Endothelial cell of coronary artery (primary cell): ENCODE data around the gene PMM1. TPM values are rescaled to one million over a fixed set of nuclear protein-coding genes. Genes with fewer than 3 reads are reported as not detected.

Experiments
- total RNA-seq: library from RNA; depleted of rRNA; stranded (reverse); fragments of >200 nt; gene quantifications from 2 replicates; pipeline ENCODE4 v1.2.3, GENCODE V29; 2014

The PMM1 gene
- total RNA-seq: 2.5 and 6.0 TPM in 2 replicates

DNA sequence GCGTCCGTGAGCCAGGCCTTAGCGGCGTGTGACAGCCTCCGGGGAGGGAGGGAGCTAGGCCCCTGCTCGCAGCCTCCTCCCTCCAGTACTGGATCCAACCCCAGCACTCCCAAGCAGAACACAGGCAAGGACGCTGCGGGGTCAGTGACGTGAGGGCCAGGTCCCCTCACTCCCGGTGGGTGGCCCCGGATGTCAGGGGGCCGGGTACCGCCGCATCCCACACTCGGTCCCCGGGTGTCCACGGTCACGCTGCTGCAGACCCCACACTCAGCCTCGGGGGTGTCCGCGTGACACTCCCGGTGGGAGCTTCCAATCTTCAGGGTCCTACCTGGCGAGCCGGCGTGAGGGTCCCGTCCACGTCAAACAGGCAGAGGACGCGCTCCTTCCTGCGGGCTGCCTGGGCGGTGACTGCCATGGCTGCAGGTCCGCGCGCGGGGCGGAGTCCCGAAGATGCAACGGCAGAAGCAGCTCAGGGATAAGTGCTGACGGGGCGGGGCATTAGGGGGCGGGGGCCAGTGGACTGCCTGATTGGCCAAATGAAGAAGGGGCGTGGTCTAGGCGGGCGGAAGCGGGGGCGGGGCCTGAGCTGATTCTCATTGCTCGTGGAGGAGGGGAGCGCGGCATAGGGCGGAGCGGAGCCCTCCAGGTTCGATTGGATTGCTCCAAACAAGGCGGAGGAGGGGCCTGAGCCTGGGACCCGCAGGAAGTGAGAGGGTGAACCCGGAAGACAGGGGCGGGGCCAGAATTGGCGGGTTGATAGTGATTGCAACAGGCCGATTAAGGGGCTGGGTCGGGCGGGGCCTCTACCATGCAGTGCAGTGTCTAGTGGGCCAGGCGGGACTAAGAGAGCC is at the start of gene PMM1:
PMM1 (minus strand) TSS at position 450 of the 851 bp plus-strand sequence; CDS start at position 415, 35 bp downstream.

GRCh38 chr22:41621099-41621910 is 31.7 kb upstream of the PMM1 start, which contains the start of gene XRCC6:
Gene XRCC6 (plus strand): TSS chr22:41621295. CDS start chr22:41622005, 710 bp downstream.

GRCh38 chr22:41620589-41621098 is 31.0 kb upstream of the PMM1 start, which contains the start of gene DESI1:
Gene DESI1 (minus strand): TSS chr22:41621043. CDS start chr22:41620839, 204 bp downstream.

DNA sequence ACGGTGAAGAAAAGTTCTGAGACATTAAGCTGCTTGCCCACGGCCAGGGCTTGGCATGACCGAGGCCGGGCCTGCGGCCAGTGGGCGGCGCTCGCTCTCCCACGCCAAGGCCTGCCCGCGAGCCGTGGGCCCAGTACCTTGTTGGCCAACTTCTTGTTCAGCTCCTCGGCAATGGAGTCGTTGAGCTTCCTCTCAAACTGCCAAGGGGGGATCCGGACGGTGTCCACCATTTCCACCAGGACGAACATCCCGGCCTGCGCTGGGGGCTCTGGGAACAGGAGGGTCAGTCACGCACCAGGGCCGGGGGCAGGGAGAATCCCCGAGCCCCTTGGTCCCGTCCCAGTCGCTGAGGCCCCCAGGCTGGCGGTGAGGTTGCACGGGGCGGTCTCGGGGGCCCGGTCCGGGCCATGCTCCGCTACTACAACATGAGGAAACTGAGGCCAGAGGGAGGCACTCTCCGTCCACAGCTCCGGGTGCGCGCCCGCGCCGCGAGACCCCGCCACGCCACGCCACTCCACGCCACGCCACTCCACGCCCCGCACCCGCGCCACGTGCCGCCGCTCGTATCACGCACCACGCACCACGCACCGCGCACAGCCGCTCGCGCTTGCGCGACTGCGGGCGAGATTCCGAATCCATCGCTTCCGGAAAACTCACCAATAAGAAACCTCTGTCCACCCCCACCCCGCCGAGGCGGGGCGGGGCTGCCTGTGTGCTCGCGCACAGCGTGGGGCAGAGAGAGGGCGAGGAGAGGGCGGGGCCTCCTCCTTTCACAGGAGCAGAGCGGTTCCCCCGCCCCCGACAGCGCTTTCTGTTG is 45.6 kb downstream of the PMM1 start, which contains the start of gene POLR3H:
POLR3H (minus strand) TSS at position 617 of the 817 bp plus-strand sequence; CDS start at position 248, 369 bp downstream.

Other genes with a start within 250 kb of the PMM1 start
- 2.0 and 4.1 TPM in 2 replicates for gene TEF, start 207.9 kb downstream of the PMM1 start, total RNA-seq
- gene TOB2, start 143.0 kb downstream of the PMM1 start, total RNA-seq: 13.9 and 16.5 TPM in 2 replicates
- gene PHF5A, start 121.1 kb downstream of the PMM1 start, total RNA-seq: 74.2 and 84.1 TPM in 2 replicates
- 73.3 and 73.9 TPM in 2 replicates for gene ACO2, start 120.7 kb downstream of the PMM1 start, total RNA-seq
- 20.0 and 20.7 TPM in 2 replicates for gene POLR3H, start 45.4 kb downstream of the PMM1 start, total RNA-seq
- not detected in 2 replicates for gene CSDC2, start 28.8 kb downstream of the PMM1 start, total RNA-seq
- 16.6 and 21.2 TPM in 2 replicates for gene DESI1, start 31.2 kb upstream of the PMM1 start, total RNA-seq
- 329 and 387 TPM in 2 replicates for gene XRCC6, start 31.5 kb upstream of the PMM1 start, total RNA-seq
- 86.8 and 90.6 TPM in 2 replicates for gene SNU13, start 99.0 kb upstream of the PMM1 start, total RNA-seq
- 0.56 and 0.81 TPM in 2 replicates for gene MEI1, start 109.7 kb upstream of the PMM1 start, total RNA-seq
- gene CCDC134, start 210.8 kb upstream of the PMM1 start, total RNA-seq: 5.0 and 6.1 TPM in 2 replicates
- 23.4 and 40.6 TPM in 2 replicates for gene SREBF2, start 243.3 kb upstream of the PMM1 start, total RNA-seq